IPS-18a (cell line): ENCODE measurements around the gene DACH2.

ENCODE experiments used
- H3K27ac ChIP-seq: one replicate; pipeline ENCODE4 v1.5.1; 2013; ENCODE audit warnings: low read length
- H3K27me3 ChIP-seq: one replicate; pipeline ENCODE4 v1.6.1; 2013; ENCODE audit warnings: mild to moderate bottlenecking, low read length; ENCODE audit not compliant: control insufficient read depth, insufficient read depth
- H3K36me3 ChIP-seq: one replicate; pipeline ENCODE4 v1.6.1; 2013; ENCODE audit warnings: low read depth, low read length; ENCODE audit not compliant: control insufficient read depth
- H3K4me1 ChIP-seq: one replicate; pipeline ENCODE4 v1.6.1; 2013; ENCODE audit warnings: low read depth, low read length; ENCODE audit not compliant: control insufficient read depth
- H3K4me3 ChIP-seq: one replicate; pipeline ENCODE4 v1.5.1; 2013; ENCODE audit warnings: low read length
- H3K9ac ChIP-seq: one replicate; pipeline ENCODE4 v1.6.1; 2013; ENCODE audit warnings: mild to moderate bottlenecking, low read length, moderate library complexity
- H3K9me3 ChIP-seq: one replicate; pipeline ENCODE4 v1.6.1; 2013; ENCODE audit warnings: low read depth, low read length; ENCODE audit not compliant: control insufficient read depth

DACH2 gene

DNA sequence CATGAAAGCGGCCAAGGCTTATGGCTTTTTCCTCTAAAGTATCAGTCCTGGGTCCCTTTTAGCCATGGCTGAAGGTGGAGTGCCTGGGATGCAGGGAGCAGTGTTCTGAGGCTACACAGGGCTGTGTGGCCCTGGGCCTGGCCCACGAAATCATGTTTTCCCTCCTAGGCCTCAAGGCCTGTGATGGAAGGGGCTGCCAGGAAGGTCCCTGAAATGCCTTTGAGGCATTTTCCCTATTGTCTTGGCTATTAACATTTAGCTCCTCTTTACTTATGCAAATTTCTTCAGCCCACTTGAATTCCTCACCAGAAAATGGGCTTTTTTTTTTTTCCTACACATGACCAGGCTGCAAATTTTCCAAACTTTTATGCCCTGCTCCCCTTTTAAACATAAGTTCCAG, 657.0 kb downstream of the DACH2 start:
- Histone ChIP-seq H3K4me3 (no peak overlapping the region), H3K36me3 (no peaks in the 10 kb centered on the region), H3K9ac (no peak overlapping the region), H3K27ac (no peak overlapping the region), H3K9me3 (peaks cover 8% of the 10 kb centered on the region), H3K4me1 (peaks cover 10% of the 10 kb centered on the region), H3K27me3 (no peaks in the 10 kb centered on the region)

DNA sequence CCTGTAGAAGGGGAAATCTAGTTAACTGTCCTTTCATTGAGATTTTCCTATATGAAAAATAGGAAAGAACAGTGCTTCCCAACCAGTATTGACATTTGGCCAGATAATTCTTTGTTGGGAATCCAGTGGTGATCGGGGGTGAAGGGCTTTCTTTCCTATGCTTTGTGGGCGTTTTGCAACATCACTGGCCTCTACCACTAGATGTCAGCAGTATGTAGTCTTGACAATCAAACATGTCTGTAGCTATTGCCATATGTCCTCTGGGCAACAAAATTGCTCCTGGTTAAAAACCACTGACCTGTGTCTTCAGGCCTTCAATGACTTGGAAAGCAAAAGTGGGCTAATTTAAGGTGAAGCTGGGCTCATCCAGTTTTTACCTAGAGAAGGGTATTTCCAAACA, 658.5 kb downstream of the DACH2 start:
- H3K27me3 ChIP-seq = no peaks in the 10 kb centered on the region

DNA sequence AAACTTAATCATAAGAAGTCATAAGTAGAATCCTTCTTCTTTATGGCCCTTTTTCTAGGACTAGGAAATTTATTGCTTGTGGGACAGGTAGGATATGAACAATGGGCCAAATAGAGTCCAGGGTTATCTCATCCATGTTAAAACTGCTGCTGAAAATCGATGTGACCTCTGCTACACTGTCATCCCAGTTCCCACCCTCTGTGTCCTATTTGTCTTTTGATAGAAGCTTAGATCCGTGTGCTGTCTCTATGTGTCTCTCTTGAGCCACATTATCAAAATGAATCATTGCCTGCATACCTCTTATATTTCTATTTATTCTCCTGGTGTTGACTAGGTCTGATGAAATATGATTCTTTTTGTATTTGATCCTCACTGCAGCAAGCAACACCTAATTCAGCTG, 661.4 kb downstream of the DACH2 start:
- peaks cover 8% of the 10 kb centered on the region for H3K9me3 ChIP-seq
- no peak overlapping the region for H3K27ac ChIP-seq
- no peak overlapping the region for H3K9ac ChIP-seq
- no peaks in the 10 kb centered on the region for H3K27me3 ChIP-seq
- H3K36me3 ChIP-seq = no peaks in the 10 kb centered on the region
- no peak overlapping the region for H3K4me3 ChIP-seq
- H3K4me1 ChIP-seq = no peaks in the 10 kb centered on the region

More for the DNA sequence above, 658.5 kb downstream of the DACH2 start:
- H3K9me3 ChIP-seq = peaks cover 8% of the 10 kb centered on the region
- H3K4me3 ChIP-seq = no peak overlapping the region
- H3K4me1 ChIP-seq = peaks cover 10% of the 10 kb centered on the region
- H3K36me3 ChIP-seq = no peaks in the 10 kb centered on the region
- H3K9ac ChIP-seq = no peak overlapping the region
- H3K27ac ChIP-seq = no peak overlapping the region

DNA sequence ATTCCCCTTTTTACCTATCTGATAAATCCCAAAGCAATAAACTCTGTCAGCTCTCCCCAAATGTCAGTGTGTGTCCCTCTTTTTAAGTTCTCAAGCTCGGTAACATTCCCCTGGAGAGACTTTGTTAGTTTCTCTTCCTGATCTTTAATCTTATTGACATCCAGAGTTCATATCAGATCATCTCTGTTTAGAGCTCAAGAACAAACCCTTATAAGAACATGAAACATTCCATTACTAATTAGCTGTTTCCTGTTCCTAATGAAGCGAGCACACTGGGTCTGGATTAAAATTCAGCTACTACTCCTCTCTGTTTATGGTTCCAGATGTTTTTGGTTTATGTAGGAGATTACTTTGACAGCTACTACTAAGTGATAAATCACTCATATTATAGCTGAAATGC, 681.5 kb downstream of the DACH2 start:
- no peaks in the 10 kb centered on the region for H3K27me3 ChIP-seq
- H3K9me3 ChIP-seq = no peaks in the 10 kb centered on the region
- no peak overlapping the region for H3K27ac ChIP-seq
- peaks cover 30% of the 10 kb centered on the region for H3K4me1 ChIP-seq
- no peaks in the 10 kb centered on the region for H3K36me3 ChIP-seq
- no peak overlapping the region for H3K9ac ChIP-seq
- no peak overlapping the region for H3K4me3 ChIP-seq

DNA sequence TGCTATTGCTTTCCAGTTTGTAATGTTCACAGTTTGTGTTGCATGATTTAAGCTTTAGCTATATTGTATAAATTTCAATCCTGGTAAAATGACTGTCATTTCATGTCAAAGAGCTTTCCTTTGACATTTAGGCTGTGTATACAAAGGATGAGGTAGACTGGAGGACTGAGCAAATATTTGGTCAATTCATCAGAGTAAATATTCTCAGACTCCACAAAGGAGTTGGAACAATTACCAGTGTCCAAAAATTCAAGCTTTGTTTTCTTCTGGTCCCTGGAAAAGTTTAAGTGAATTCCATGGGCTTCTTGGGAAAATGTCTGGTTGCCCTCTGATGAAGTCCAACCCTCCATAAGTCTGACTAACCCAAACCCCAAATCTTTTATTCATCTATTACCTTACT, 682.4 kb downstream of the DACH2 start:
- Histone ChIP-seq H3K27me3 (no peaks in the 10 kb centered on the region), H3K9me3 (no peaks in the 10 kb centered on the region), H3K4me3 (no peak overlapping the region), H3K4me1 (peaks cover 30% of the 10 kb centered on the region), H3K9ac (no peak overlapping the region), H3K36me3 (no peaks in the 10 kb centered on the region), H3K27ac (no peak overlapping the region)

DNA sequence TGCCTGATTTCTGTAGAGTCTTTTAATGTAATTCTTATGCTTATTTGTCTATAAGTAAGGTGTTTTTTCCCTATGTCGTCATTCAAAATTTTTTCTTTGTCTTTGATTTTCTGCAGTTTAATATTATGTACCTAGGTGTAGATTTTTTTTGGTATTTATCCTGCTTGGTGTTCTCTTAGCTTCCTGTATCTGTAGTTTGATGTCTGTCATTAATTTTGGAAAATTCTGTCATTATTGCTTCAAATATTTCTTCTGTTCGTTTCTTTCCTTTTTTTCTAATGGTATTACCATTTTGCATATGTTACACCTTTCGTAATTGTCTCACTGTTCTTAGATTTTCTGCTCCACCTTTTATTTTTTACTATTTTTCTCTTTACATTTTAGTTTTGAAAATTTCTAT, 696.9 kb downstream of the DACH2 start:
- Histone ChIP-seq H3K9me3 (no peaks in the 10 kb centered on the region), H3K36me3 (no peaks in the 10 kb centered on the region), H3K4me1 (no peaks in the 10 kb centered on the region), H3K4me3 (no peak overlapping the region), H3K9ac (no peak overlapping the region), H3K27me3 (no peaks in the 10 kb centered on the region), H3K27ac (no peak overlapping the region)
